ENCODE measurements around the gene ZNF654.
"Not testable (repeated sequence)": the region's sequence is repeated elsewhere in the genome, so short reads cannot be mapped to it uniquely, and the experiment has no call there.

The ZNF654 gene

GRCh38 chr3:88147261-88147660, 88.2 kb downstream of the ZNF654 start:
- no peak for DNase-seq

- DNase-seq, result no peak
Measured at GRCh38 chr3:88148651-88149050, 89.6 kb downstream of the ZNF654 start.

GRCh38 chr3:88149101-88149508, 90.0 kb downstream of the ZNF654 start:
- DNase-seq, result no peak

DNA sequence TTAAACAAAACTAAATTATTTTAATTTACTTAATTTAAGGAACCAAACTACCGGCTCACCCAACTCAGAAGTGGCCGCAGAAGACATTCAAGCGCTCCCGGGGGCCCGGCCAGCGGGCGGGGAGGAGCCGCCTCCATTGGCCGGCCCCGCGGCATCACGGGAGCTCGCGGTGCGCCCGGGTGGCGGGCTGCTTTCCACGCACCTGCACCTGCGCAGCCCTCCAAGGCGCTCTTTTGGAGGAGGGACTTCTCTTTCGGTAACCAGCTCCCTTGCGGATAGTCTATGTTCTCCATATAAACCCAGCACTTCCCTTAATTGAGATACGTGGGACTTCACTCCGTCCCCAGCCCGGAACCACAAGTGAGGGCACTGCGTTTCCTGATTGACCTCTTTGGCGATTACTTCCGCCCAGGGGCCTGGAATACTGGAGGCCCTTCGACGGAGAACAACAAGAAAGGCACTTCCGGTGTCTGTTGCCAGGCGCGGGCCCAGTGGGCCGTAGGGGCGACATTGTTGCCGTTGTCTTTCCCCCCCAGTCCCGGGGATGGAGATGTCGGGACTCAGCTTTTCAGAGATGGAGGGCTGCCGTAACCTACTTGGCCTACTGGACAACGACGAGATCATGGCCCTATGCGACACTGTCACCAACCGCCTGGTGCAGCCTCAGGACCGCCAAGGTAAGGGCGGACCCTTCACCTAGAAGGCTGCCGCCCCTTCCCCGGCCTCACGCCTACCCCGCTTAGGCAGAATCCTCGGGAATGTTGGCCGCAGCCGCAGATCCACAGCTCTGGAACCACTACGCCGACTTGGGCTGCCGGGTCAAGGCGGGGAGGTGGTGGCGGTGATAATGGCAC, 90.7 kb downstream of the ZNF654 start, which contains the start of gene C3orf38:
C3orf38 (plus strand) TSS at position 451 of the 854 bp plus-strand sequence; CDS start at position 545, 94 bp downstream.
- DNase-seq, result peak; percentile 72

DNA sequence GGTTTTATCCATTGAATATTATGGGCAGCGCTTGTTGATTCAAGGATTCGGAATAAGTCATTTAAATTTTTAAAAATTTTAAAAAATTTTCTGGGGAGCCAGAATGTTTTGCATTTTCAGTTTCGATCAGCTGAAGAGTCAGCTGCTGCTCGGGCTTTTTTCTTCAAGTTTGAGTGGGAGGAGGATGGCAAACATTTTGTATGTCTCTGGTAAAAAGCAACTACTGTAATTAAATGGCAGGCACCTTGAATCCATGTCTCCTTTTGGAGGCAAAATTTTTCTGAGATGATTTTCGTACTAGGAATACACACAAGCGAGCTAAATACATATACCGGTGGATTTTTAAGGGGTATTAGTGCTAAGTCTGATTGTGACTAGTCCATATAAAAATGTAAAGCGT, 91.3 kb downstream of the ZNF654 start:
- no peak for DNase-seq

DNA sequence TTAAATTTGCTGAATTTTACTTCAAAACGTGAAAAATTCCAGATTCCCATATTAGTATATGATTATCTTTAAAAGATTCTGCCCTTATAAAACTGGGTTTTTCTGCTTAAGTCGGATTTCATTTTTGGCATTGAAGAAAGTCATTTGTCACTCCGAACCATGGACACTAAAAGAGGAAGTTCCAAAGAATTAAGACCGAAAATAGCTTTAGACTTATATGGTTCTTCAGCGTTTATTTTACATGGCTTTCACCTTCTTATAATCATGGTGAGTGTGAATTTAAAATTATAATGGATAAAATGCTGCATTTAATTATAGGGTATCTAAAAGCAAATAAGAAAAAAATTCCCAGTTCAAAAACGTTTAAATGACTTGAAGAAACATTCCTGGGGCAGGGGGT, 91.8 kb downstream of the ZNF654 start:
- DNase-seq, result no peak

GRCh38 chr3:88151358-88151757, 92.3 kb downstream of the ZNF654 start:
- DNase-seq, result no peak

- no peak for DNase-seq
Measured at GRCh38 chr3:88152841-88153240, 93.8 kb downstream of the ZNF654 start.

GRCh38 chr3:88166419-88166971, 107.4 kb downstream of the ZNF654 start:
- no peak for DNase-seq

DNA sequence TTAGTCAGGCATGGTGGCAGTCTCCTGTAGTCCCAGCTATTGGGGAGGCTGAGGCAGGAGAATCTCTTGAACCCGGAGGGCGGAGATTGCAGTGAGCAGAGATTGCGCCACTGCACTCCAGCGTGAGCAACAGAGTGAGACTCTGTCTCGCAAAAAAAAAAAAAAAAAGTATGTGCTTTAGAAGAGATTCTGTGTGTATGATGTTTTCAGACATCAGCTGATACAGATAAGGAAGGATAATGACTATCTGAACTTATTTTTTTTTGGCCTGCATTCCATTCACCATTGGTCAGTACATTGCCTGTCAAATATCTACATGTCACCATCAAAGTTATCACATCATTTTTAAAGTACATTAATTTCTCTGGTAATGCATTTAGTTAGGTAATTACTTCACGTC, 108.1 kb downstream of the ZNF654 start:
- DNase-seq, result no peak

GRCh38 chr3:88167704-88168103, 108.6 kb downstream of the ZNF654 start:
- DNase-seq, result no peak

DNA sequence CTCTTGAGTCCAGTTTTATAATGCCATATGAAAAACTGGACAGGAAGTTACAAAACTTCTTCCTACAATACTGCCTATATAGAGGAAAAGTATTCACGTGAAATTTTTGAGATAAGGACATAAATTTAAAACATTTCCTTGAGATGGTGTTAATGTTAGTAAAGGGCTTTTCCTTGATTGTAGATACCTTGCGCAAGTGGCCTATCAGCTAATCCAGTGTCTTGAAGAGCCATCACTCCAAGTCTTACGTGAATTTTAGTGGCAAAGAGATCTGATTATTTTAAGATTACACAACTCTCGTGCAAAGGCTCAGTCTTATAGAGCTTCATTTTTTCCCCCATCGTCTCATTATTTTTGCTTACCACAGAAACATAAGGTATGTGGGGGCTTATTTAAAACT, 109.1 kb downstream of the ZNF654 start:
- no peak for DNase-seq

DNA sequence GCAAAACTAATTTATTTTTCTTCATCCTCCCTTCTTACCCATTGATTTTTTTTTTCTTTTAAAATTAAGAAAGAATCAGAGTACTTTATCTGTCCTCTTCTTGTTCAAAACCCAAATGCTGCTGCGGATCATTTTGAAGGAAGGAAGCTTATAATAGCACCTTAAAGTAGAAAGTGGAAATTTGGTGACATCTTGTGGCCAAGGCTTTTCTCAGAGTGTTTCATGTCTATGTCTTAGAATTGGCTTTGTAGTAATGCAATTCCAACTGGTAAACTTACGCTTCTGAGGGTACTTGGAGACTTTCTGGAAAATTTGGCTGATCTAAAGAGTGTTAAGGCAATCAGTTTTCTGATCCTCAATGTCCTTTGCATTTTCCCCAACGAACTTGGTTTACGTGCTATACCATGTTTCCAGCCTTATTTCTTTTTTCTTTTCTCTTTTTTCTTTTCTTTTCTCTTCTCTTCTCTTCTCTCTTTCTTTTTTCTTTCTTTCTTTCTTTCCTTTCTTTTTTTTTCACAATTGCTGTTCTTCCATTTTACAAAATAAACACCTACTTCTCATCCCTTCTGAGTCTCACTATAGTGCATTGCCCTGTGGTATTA, 121.4 kb downstream of the ZNF654 start:
- no peak for DNase-seq

- DNase-seq, result not testable (repeated sequence)
Measured at GRCh38 chr3:88182165-88182918, 123.3 kb downstream of the ZNF654 start.

GRCh38 chr3:88188436-88188835, 129.4 kb downstream of the ZNF654 start:
- no peak for DNase-seq

DNA sequence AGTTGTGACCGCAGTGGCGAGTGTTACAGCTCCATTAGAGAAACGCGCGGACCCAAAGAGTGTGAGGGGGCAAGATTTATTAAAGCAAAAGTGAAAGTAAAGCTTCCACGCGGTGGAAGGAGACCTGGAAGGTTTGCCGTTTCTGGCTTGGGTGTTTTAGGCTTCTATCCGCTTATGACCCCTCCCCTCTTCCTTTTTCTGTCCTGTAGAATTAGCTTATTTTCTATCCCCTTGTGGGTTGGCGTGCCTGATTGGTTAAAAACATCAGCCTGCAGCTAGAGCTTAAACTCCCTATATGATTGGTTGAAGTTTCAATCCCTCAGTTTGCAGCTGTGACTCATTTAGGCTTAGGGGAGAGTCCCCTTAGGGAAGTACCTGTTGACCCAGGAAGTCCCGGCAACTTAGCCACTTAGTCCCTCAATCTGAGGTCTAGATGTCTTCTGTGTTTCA, 130.3 kb downstream of the ZNF654 start:
- DNase-seq, result no peak

DNA sequence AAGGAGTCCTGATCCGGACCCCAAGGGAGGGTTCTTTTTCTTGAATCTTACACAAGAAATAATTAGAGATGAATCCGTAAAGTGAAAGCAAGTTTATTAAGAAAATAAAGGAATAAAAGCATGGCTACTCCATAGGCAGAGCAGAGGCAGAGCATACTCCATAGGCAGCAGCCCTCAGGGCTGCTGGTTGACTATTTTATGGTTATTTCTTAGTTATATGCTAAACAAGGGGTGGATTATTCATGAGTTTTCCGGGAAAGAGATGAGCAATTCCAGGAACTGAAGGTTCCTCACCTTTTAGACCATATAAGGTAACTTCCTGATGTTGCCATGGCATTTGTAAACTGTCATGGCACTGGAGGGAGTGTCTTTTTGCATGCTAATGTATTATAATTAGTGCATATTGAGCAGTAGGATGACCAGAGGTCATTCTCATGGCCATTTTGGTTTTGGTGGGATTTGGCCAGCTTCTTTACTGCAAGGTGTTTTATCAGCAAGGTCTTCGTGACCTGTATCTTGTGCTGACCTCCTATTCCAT, 132.9 kb downstream of the ZNF654 start:
- no peak for DNase-seq

DNA sequence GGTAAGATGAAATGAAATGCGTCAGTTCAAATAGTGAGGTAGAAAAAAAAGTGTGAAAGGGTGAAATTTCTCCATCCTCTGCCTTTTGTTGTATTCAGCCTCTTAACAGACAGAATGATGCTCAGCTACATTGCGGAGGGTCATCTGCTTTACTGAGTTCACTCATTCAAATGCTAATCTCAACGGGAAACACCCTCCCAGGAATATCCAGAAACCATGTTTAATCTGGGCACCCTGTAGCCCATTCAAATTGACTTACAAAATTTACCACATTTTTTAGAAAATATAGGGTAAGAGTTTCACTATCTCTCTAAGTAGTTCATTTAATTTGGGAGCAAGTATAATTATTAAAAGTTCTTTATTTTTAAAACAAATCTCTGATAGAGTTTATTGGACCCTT, 133.6 kb downstream of the ZNF654 start:
- no peak for DNase-seq
